ENCODE data around the gene LARP4B. TPM values are rescaled to one million over a fixed set of nuclear protein-coding genes. Genes with fewer than 3 reads are reported as not detected.

LARP4B gene
- total and polyA plus RNA-seq, 8 donors, result 11.8 to 269 (median 54.3) TPM

DNA sequence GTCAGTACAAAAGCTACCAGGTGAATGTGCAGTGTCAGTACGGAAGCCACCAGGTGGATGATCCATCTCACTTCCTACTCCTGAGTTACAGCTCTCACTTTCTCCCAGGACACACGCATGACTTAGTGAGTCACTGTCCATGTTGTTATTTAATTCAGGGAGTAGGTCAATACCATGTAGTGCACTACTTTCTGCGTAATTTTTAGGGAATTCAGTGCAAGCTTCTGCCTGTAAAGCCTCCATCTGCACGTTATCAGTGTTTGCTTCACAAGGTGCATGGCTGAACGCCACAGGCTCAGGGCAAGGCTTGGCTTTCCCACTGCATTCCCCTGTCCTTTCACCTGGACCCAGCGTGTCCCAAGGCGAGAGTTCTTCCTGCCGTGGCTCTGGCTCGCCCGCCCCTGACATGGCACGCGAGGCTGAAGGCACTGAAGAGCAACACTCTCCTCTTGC, 59.5 kb downstream of the LARP4B start:
- Histone ChIP-seq H3K4me3 (no peak overlapping the region), H3K4me1 (peaks cover 7 to 47% (median 30%) of the 10 kb centered on the region in 4 donors), H3K27ac (no peak overlapping the region), H3K27me3 (no peaks in the 10 kb centered on the region), H3K9me3 (no peaks in the 10 kb centered on the region), H3K36me3 (peaks cover 15 to 68% (median 56%) of the 10 kb centered on the region in 4 donors)
- 41 to 74% (median 65%) methylated on average over 12 of the region's 12 CpGs for WGBS, 5 donors
- TF ChIP-seq, protein P1, sequence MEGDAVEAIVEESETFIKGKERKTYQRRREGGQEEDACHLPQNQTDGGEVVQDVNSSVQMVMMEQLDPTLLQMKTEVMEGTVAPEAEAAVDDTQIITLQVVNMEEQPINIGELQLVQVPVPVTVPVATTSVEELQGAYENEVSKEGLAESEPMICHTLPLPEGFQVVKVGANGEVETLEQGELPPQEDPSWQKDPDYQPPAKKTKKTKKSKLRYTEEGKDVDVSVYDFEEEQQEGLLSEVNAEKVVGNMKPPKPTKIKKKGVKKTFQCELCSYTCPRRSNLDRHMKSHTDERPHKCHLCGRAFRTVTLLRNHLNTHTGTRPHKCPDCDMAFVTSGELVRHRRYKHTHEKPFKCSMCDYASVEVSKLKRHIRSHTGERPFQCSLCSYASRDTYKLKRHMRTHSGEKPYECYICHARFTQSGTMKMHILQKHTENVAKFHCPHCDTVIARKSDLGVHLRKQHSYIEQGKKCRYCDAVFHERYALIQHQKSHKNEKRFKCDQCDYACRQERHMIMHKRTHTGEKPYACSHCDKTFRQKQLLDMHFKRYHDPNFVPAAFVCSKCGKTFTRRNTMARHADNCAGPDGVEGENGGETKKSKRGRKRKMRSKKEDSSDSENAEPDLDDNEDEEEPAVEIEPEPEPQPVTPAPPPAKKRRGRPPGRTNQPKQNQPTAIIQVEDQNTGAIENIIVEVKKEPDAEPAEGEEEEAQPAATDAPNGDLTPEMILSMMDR (IDR thresholded peaks at IDR 0.05), result no peak
- no peak for TF ChIP-seq POLR2A (IDR thresholded peaks at IDR 0.05)
- TF ChIP-seq EP300 (IDR thresholded peaks at IDR 0.05), result no peak
- TF ChIP-seq POLR2AphosphoS5 (IDR thresholded peaks at IDR 0.05), result no peak
- intact Hi-C loops (cut with DNase I; ENCODE audit: low total_unique reads), result no loop called here
- peak in 1 of 2 donors; percentile 65 for DNase-seq

DNA sequence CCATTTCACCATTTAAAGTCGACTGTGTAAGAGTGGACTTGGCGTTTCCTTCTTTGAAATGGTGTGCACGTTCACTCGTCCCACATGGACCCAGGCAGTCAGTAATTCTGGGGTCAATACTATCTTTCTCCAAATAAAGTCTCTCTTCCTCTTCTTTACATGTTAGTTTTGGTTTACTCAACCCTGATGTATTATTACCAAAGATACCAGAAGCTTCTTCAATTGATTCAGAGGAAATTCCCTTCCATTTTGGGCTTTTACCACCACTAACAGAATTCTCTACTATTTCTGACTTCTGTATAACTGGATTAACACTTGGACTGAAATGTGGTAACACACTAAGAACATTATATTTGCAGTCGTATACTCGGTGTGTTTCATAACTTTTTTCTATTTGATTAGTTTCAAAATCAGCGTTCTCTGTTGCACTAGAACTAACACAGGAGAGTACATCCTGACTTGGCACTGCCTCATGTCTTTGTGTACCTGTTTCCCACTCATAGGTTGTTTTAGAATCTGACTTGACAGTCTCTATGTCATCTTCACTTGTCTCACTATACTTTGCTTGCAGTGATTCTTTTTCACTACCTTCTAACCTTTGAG, 60.8 kb downstream of the LARP4B start:
- no peak for DNase-seq
- H3K4me3 ChIP-seq, result no peak overlapping the region
- H3K4me1 ChIP-seq, result peaks cover 7 to 47% (median 30%) of the 10 kb centered on the region in 4 donors
- H3K9me3 ChIP-seq, result no peaks in the 10 kb centered on the region
- H3K27ac ChIP-seq, result no peak overlapping the region
- H3K36me3 ChIP-seq, result peaks cover 9 to 68% (median 48%) of the 10 kb centered on the region in 4 donors
- 58 to 75% (median 73%) methylated on average over 7 of the region's 7 CpGs for WGBS, 5 donors
- no peaks in the 10 kb centered on the region for H3K27me3 ChIP-seq
- intact Hi-C loops (cut with DNase I; ENCODE audit: low total_unique reads), result no loop called here
- TF ChIP-seq EP300 (IDR thresholded peaks at IDR 0.05) (no peak), POLR2AphosphoS5 (IDR thresholded peaks at IDR 0.05) (no peak), POLR2A (IDR thresholded peaks at IDR 0.05) (no peak)
- TF ChIP-seq, protein P1 (IDR thresholded peaks at IDR 0.05), result no peak

DNA sequence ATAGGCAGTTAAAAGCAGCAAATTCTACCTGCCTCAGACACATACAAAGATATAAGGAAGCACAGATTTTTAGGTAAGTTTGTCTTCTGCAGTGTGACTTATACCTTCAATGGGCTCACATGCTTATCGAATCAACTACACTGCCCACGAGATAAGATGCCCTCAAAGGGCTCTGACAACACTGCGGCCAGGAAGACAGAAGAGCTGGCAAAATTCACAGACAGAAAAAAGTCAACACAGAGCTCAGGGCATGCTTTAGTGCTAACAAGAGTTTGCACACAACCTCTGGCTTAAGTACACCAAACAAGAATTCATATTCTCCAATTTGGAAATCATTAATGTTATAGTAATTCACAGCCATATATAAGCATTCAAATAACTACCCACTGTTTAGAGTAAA, 62.3 kb downstream of the LARP4B start:
- H3K27ac ChIP-seq, result no peak overlapping the region
- peak in 1 of 3 donors; percentile 19 for TF ChIP-seq POLR2AphosphoS5 (IDR thresholded peaks at IDR 0.05)
- TF ChIP-seq, protein P1 (IDR thresholded peaks at IDR 0.05), result no peak
- H3K9me3 ChIP-seq, result no peaks in the 10 kb centered on the region
- H3K36me3 ChIP-seq, result peaks cover 9 to 71% (median 49%) of the 10 kb centered on the region in 4 donors
- H3K4me3 ChIP-seq, result no peak overlapping the region
- no peak for DNase-seq
- no peaks in the 10 kb centered on the region for H3K27me3 ChIP-seq
- intact Hi-C loops (cut with DNase I; ENCODE audit: low total_unique reads), result no loop called here
- 35 to 68% (median 37%) methylated on average over 3 of the region's 3 CpGs for WGBS, 5 donors
- peaks cover 7 to 47% (median 30%) of the 10 kb centered on the region in 4 donors for H3K4me1 ChIP-seq

DNA sequence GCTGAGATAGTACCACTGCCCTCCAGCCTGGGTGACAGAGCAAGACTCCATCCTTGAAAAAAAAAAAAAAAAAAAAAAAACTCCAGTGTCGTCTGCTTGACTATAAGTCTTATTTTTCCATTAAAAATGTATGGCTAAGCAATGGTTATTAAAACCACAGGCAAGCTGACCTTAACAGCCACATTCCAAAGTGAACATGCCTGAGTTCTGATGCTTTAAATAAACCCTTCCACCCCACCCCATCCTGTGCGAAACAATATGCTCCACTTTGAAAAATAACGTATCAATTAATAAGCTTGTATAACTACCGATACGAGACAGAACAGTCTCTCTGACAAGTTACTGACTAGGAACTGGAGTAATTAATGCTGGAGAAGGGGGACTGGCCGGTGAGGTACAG, 63.7 kb downstream of the LARP4B start:
- 81 to 92% (median 87%) methylated on average over 6 of the region's 6 CpGs for WGBS, 5 donors
- Histone ChIP-seq H3K36me3 (peaks cover 17 to 75% (median 52%) of the 10 kb centered on the region in 4 donors), H3K27me3 (no peaks in the 10 kb centered on the region), H3K27ac (no peak overlapping the region), H3K9me3 (no peaks in the 10 kb centered on the region), H3K4me3 (no peak overlapping the region), H3K4me1 (peaks cover 7 to 43% (median 28%) of the 10 kb centered on the region in 4 donors)
- intact Hi-C loops (cut with DNase I; ENCODE audit: low total_unique reads), result no loop called here
- DNase-seq, result no peak
- TF ChIP-seq, protein P1 (IDR thresholded peaks at IDR 0.05), result no peak
- TF ChIP-seq POLR2A (IDR thresholded peaks at IDR 0.05) (no peak), POLR2AphosphoS5 (IDR thresholded peaks at IDR 0.05) (no peak), EP300 (IDR thresholded peaks at IDR 0.05) (no peak)

Data from stomach (tissue), 9 donors.